ENCODE measurements around the gene CHRM5. TPM values are rescaled to one million over a fixed set of nuclear protein-coding genes. Genes with fewer than 3 reads are reported as not detected.

Gene CHRM5
- total RNA-seq, 1 donor from 2014 or later = not detected

DNA sequence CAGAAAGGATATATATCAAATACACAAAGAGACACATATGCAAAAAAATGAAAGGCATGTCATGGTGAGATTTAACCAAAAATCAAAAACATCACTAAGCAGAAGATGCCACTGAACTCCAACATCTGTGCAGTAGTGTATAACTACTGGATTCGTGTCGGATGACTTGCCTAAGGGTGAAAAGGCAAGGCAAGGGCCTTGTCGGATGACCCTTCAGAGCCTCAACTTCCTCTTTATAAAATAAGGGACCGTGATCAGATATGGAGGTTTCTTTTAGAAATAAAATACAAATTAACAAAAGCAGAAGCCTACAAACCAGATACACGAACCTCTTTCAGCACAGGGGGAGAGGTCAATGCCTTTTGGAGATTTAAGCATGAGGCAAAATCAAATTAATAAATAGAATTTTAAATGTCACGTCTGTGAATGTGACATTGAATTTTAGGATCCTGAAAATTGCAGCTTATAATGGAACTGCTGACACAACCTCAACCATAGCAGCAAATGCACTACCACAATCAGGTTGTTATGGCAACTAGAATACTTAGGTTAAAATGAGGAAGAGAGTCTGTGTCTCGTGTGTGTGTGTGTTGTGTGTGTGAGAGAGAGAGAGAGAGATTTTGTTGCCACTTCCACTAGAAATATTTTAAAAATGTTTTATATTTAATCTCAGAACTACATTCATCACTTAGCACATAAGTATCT is 8.3 kb upstream of the CHRM5 start:
- DNase-seq = no peak
- no peak overlapping the region for H3K27ac Mint-ChIP-seq (ENCODE audit: unreplicated experiment)
- peaks cover 2% of the 10 kb centered on the region for H3K27me3 Mint-ChIP-seq (ENCODE audit: unreplicated experiment)
- no peaks in the 10 kb centered on the region for H3K9me3 Mint-ChIP-seq (ENCODE audit: unreplicated experiment)
- H3K36me3 Mint-ChIP-seq (ENCODE audit: unreplicated experiment) = no peaks in the 10 kb centered on the region
- H3K4me1 Mint-ChIP-seq (ENCODE audit: low read depth, unreplicated experiment) = peaks cover 12% of the 10 kb centered on the region
- TF ChIP-seq, protein P1, sequence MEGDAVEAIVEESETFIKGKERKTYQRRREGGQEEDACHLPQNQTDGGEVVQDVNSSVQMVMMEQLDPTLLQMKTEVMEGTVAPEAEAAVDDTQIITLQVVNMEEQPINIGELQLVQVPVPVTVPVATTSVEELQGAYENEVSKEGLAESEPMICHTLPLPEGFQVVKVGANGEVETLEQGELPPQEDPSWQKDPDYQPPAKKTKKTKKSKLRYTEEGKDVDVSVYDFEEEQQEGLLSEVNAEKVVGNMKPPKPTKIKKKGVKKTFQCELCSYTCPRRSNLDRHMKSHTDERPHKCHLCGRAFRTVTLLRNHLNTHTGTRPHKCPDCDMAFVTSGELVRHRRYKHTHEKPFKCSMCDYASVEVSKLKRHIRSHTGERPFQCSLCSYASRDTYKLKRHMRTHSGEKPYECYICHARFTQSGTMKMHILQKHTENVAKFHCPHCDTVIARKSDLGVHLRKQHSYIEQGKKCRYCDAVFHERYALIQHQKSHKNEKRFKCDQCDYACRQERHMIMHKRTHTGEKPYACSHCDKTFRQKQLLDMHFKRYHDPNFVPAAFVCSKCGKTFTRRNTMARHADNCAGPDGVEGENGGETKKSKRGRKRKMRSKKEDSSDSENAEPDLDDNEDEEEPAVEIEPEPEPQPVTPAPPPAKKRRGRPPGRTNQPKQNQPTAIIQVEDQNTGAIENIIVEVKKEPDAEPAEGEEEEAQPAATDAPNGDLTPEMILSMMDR (IDR thresholded peaks at IDR 0.05; ENCODE audit: partially characterized antibody, unreplicated experiment) = no peak
- H3K4me3 Mint-ChIP-seq (ENCODE audit: unreplicated experiment) = no peak overlapping the region

DNA sequence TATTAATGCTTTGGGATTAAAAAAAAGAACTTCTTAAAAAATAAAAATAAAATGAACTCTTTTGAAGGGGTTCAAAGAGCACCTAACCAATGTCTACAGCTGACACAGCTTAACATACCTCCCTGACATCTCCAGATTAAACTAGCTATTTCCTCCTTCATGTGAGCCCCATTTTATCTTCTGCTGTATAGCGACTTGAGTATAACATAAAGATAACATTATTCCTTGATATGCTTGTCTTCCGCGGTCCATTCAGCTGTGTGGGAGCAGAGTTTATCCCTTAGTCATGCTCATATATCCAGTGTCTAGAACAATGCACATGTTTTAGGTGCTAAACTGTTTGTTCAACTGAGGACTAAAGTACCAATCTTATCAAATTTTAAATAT is 7.8 kb upstream of the CHRM5 start:
- peaks cover 8% of the 10 kb centered on the region for H3K4me1 Mint-ChIP-seq (ENCODE audit: low read depth, unreplicated experiment)
- no peak for DNase-seq
- H3K4me3 Mint-ChIP-seq (ENCODE audit: unreplicated experiment) = no peak overlapping the region
- no peaks in the 10 kb centered on the region for H3K36me3 Mint-ChIP-seq (ENCODE audit: unreplicated experiment)
- no peak overlapping the region for H3K27ac Mint-ChIP-seq (ENCODE audit: unreplicated experiment)
- TF ChIP-seq, protein P1 (IDR thresholded peaks at IDR 0.05; ENCODE audit: partially characterized antibody, unreplicated experiment) = no peak
- H3K9me3 Mint-ChIP-seq (ENCODE audit: unreplicated experiment) = no peaks in the 10 kb centered on the region
- H3K27me3 Mint-ChIP-seq (ENCODE audit: unreplicated experiment) = peaks cover 2% of the 10 kb centered on the region

DNA sequence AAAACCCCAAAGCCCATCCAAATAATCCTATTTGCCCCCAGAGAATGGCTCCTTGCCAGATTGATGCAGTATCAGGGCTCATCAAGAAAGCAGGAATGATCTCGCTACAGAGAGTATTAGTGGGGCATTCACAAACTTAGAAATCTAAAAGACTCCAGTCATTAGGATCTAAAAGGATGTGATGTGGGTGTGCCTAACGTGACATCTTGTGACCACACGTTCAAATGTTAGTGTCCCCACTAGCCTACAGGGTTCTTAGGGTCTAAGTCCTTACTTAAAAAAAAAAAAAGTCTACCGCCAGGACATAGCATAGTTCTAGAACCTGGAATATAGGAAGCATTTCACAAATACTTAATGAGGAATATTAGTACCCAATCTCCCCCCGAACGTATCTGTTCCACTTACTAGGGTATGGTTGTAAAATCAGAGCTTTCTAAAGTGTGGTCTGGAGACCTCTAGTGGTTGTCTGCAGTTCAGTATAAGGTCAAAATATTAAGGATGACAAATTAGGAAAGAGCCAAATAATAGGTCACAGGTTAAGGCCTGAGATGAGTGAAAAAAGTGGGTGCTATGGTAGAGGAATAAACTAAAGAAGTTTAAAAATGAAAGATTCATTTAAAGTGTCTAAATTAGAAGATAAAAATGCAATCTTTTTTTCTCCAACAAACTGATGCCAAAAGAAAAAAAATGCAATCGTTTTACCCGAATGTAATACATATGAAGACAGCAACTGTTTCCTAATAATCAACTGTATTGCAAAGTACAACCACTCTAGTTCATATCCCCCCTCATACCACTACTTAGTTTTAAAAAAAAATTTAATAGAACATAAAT is 4.2 kb upstream of the CHRM5 start:
- H3K27ac Mint-ChIP-seq (ENCODE audit: unreplicated experiment) = no peak overlapping the region
- DNase-seq = no peak
- H3K36me3 Mint-ChIP-seq (ENCODE audit: unreplicated experiment) = no peaks in the 10 kb centered on the region
- no peak overlapping the region for H3K4me3 Mint-ChIP-seq (ENCODE audit: unreplicated experiment)
- H3K27me3 Mint-ChIP-seq (ENCODE audit: unreplicated experiment) = no peaks in the 10 kb centered on the region
- peaks cover 1% of the 10 kb centered on the region for H3K4me1 Mint-ChIP-seq (ENCODE audit: low read depth, unreplicated experiment)
- TF ChIP-seq, protein P1 (IDR thresholded peaks at IDR 0.05; ENCODE audit: partially characterized antibody, unreplicated experiment) = peak; percentile 50
- H3K9me3 Mint-ChIP-seq (ENCODE audit: unreplicated experiment) = no peaks in the 10 kb centered on the region

DNA sequence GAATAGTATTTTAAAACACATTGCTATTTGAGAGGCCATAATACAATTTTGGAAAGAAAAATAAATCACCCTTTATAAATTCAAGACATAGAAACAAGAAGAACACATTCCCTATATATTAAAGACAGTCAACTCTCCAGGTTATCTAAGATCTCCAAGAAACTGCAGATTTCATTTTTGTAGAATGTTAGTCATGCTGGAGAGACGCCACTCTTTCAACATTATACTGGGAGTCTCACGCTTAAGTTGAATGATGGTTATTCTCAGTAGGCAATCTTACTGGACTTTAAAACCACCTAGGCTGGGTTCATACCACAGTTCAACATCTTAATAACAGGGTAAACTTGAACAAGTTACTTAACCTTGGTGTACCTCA is 3.6 kb upstream of the CHRM5 start:
- H3K9me3 Mint-ChIP-seq (ENCODE audit: unreplicated experiment) = no peaks in the 10 kb centered on the region
- no peaks in the 10 kb centered on the region for H3K27me3 Mint-ChIP-seq (ENCODE audit: unreplicated experiment)
- no peak for DNase-seq
- TF ChIP-seq, protein P1 (IDR thresholded peaks at IDR 0.05; ENCODE audit: partially characterized antibody, unreplicated experiment) = no peak
- H3K4me3 Mint-ChIP-seq (ENCODE audit: unreplicated experiment) = no peak overlapping the region
- H3K4me1 Mint-ChIP-seq (ENCODE audit: low read depth, unreplicated experiment) = no peaks in the 10 kb centered on the region
- no peaks in the 10 kb centered on the region for H3K36me3 Mint-ChIP-seq (ENCODE audit: unreplicated experiment)
- H3K27ac Mint-ChIP-seq (ENCODE audit: unreplicated experiment) = no peak overlapping the region

DNA sequence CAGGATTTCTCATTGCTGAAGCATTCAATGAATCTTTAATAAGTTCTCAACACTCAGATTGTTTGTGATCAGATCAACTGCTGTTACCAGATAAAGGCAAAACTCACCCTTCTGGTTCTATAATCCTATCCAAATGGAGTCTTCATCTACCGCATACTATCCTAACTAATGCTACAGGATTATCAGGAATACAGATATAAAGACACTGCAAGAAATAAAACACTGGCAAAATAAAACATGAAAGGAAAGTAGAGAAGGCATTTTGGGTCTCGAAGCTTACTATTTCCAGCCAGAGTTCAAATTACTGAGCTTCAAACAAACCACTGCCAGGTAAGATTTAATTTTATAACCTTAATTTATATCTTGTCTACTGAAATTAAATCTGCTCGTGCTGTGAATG is 524 bp downstream of the CHRM5 start:
- Mint-ChIP-seq H3K4me1 (ENCODE audit: low read depth, unreplicated experiment) (peaks cover 5% of the 10 kb centered on the region), H3K36me3 (ENCODE audit: unreplicated experiment) (no peaks in the 10 kb centered on the region), H3K9me3 (ENCODE audit: unreplicated experiment) (no peaks in the 10 kb centered on the region), H3K27me3 (ENCODE audit: unreplicated experiment) (no peaks in the 10 kb centered on the region), H3K27ac (ENCODE audit: unreplicated experiment) (no peak overlapping the region), H3K4me3 (ENCODE audit: unreplicated experiment) (no peak overlapping the region)
- no peak for DNase-seq
- TF ChIP-seq, protein P1 (IDR thresholded peaks at IDR 0.05; ENCODE audit: partially characterized antibody, unreplicated experiment) = no peak
